HG02840 (cell line): ENCODE data around the gene GRPEL2.

ENCODE experiments used
- ATAC-seq: cut with Tn5 transposase; IDR thresholded peaks from one replicate; pipeline ENCODE4 v1.9.1; 2021; ENCODE audit warnings: mild to moderate bottlenecking, moderate library complexity, moderate number of reproducible peaks; ENCODE audit not compliant: unreplicated experiment, low FRiP score

The GRPEL2 gene

DNA sequence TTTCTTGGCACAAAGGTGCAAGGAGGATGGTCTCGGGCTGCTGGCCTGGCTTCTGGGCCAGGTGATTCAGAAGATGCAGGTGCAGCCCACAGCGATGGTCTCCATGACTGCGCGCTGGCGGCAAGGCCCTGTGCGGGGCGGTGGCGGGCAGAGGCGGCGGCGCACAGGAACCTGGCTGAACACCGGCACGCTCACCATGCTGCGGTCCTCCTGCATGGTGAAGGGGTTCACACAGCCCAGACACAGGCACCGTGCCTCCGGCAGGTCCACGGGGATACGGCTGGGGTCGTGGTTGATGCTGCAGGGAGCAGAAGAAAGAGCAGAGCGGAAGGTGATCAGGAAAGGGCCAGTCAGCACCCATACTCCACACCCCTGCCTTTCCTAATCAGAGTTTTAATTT, 29.0 kb downstream of the GRPEL2 start:
- no peak for ATAC-seq

DNA sequence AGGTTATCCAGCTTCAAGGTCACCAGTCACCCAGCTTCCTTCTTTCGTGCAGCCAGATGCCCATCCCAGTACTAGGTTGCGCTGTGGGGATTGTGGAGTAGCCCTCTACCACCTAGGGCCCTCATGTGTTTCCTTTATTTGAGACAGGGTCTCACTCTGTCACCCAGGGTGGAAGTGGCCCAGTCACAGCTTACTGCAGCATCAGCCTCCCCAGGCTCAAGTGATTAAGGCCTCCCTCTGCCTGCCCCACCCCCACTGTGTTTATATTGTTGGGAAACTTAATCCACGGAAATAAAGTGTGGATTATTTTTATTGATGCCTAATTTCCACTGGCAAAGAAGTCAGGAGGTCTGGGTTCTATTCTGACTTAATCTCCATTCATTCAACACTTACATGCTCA, 29.5 kb downstream of the GRPEL2 start:
- no peak for ATAC-seq

DNA sequence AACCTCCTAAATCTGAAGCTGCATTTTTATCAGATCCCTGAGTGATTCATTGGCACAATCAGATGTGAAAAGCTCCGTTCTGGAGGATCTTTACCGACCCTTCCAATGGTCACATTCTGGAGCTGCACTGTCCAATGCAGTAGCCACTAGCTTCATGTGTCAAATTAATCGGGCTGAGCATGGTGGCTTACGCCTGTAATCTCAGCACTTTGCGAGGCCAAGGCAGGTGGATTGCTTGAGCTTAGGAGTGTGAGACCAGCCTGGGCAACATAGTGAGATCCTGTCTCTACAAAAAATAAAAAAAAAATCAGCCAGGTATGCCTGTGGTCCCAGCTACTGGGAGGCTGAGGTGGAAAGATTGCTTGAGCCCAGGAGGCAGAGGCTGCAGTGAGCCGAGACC, 30.1 kb downstream of the GRPEL2 start:
- ATAC-seq = no peak

DNA sequence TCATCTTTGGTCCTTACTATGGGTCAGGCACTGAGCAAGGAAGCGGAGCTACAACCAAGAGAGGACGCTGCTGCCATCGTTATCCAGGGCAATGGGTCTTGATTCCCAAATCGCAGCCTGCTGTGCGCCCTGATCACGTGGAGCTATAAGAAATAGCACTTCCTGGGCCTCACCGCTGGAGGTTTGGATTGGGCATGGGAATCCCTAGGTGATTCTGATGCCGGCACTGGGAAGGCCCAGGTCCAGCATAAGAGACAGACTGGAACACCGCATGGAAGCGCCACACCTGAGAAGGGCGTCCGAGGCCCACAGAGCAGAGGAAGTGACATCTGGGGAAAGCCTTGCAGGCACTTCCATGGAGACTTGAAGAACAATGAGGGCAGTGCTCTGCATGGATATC, 30.8 kb downstream of the GRPEL2 start:
- ATAC-seq = no peak

DNA sequence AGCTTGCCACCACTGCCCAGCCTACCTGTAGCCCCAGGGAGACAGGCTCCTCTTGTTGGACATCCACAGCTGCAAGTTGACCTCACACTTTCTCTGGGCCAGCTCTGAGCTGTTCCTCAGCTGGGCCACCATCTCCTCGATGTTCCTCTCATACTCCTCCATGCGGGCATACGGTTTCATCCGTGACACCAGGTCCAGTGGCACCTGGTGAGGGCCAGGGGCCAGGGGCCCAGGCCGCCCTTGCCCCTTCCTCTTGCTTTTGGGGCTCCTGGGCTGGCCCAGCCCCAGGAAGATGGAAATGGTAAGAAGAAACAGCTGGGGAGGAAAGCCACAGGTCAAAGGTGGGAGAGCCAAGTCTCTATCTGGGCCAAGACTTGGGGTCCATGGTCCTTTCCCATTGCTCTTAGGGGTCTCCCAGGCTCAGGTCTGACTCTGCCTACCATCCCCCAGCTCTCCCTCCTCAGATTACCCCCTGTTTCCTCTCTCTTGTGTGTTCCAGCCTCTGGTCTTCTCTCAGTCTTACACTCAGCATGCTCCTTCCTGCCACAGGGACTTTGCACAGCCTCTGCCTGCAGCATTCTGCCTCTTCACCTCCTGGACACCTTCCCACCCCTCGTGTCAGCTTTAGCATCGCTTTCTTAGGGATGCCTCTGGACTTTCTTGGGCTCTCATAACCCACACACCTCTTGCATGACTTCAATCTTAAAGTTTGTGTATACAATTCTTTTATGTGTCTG, 31.6 kb downstream of the GRPEL2 start:
- ATAC-seq = no peak

DNA sequence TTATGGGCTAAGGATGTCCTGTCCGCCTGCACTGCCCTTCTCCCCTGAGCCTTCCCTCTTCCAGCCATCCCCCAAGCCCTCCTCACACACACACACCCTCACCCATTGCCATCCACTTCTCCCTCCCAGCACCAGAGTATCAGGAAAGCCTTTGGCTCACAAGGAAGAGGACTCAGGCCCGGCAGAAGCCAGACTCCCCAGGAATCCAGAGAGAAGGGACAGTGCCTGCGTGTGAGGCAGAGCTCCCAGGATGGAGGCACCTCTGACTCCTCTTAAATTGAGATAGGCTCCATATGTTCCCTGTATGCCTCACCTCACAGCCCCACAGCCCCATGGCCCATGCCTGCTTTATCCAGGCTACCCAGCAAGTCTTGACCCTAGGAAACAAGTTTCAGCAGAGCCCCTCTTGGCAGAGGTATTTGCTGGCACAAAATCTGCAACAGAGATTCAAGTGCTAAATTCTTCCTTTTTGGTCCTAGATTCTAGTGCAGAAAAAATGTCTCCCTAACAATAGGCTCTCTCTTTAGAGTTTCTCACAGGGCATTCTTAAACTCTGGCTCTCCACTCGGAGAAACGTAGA, 33.0 kb downstream of the GRPEL2 start:
- no peak for ATAC-seq

DNA sequence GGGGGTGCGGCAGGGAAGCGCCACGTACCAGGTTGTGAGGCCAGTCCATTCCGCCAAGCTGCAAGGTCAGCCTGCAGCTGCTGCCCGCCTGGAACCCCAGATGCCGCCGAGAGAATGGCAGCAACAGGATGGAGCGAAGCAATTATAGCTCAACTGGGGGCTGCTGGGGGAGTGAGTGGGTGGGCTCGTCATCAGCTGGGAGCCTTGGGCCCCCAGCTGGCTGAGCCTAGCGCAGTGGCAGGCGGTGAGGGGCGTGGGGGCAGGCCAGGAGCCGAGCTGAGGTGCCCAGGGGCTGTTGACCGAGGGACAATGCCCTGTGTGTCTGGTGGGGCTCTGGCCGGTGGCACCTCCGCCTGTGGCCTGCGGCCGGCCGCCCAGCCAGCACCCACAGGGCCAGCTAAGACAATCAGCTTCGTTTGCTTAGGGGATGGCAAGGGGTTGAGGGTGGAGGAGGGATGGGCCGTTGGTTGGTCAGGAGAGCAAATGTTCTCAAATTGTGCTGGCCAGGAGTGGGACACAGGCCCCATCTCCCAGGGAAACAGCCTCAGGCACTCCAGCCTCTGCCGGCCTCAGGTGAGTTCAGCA, 34.0 kb downstream of the GRPEL2 start, which contains the start of gene IL17B:
Gene IL17B (minus strand): TSS at position 116 of the 585 bp plus-strand sequence. CDS start 67 bp downstream, at position 49.
- no peak for ATAC-seq

DNA sequence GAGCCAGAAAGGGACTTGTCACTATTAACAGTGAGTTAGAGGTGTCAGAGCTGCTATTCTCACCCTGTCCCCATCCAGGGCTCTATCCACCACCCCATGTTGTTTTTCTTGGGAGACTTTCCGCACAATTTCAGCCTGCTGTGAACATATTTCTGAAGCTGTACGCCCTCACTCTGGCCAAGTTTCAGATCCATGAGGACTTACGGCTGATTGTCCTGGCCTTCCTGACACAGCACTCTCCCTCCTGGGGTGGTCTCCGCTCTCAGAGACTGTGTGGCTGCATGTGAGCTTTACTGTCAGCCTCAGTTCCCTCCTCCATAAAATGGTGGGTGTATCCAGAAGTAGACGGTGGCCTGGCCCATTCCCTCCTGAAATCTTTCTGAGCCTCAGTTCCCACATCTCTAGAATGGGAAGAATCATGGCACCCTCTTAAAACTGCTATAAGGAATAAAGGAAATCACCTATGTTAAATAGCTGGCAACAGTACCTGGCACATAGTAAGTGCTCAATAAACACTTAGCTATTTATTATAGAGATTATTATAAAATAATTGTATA, 34.6 kb downstream of the GRPEL2 start:
- no peak for ATAC-seq

DNA sequence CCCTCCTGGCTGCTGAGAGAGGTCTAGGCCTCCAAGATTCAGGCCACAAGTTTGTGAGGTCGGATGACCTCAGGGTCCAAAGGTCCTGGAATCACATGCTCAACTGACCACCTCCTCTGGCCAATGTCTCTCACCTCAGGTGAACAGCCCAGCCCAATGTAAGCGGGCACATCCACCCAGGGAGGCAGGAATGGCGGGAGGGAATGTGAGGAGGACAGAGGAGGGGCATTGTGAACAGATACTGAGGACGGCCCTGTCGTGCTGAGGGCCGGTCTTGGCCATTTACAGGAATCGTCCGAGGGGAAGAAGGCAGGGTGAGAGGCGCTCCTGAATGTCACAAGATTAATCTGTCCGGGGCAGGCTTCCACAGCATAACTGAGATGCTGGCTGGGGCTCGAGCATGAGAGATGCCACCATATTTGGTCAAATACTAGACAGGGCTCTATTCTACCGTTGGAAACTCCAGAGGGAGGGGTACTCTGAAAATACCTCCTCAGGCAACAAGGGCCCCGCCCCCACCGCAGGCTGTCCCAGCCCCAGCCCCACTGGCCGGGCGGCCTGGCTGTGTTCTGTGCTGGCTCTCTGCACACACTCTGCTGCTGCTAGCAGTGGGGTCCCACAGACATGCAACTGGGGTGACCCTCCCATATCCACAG, 35.3 kb downstream of the GRPEL2 start:
- ATAC-seq = no peak

DNA sequence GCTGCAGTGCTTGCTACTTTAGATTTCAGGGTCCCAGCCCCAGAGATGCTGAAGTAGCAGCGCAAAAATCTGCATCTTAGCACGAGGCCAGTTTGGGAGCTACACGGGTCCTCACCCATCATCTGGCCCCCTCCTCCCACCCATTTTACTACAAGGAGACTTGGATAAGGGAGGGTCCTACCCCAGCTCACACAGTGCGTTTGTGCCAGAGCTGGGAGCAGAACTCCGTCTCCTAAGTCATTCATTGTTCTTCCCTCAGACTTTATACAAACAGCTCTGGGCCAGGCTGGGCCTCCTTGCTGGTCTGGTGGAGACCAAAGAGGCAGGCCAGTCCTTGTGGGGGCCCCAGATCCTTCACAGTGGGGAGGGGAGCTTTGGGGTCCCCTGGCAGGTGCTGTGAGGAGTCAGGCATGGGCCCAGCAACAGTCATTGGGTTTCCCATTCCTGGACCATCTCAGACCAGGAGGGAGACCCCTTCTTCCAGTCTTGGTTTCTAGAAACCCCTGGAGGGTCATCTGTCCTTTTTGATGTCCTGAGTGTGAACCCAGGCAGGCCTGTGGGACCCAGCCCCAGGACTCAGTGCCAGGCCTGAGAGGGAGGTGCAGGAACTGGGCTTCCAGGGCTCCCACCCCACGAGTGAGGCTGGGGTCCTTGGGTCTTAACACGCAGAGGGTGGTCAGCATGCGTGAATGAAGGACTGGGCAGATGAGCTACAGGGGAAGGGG, 36.1 kb downstream of the GRPEL2 start:
- no peak for ATAC-seq

DNA sequence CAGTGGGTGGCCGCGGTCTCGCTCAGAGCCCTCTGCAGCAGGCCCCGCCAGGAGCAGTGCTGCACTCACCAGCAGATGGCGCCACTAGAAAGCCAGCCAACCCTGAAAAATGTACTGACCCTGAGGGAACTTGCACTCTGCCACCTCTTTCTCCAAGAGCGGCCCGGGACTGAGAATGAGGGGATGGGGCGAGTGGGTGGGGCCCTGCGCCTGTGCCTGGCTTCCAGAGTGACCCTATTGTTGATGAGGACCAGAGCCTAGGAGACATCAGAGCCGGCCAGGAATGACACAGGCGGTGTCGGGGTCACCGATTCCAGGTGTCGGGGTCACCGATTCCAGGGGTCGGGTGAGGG, 36.7 kb downstream of the GRPEL2 start:
- ATAC-seq = no peak

DNA sequence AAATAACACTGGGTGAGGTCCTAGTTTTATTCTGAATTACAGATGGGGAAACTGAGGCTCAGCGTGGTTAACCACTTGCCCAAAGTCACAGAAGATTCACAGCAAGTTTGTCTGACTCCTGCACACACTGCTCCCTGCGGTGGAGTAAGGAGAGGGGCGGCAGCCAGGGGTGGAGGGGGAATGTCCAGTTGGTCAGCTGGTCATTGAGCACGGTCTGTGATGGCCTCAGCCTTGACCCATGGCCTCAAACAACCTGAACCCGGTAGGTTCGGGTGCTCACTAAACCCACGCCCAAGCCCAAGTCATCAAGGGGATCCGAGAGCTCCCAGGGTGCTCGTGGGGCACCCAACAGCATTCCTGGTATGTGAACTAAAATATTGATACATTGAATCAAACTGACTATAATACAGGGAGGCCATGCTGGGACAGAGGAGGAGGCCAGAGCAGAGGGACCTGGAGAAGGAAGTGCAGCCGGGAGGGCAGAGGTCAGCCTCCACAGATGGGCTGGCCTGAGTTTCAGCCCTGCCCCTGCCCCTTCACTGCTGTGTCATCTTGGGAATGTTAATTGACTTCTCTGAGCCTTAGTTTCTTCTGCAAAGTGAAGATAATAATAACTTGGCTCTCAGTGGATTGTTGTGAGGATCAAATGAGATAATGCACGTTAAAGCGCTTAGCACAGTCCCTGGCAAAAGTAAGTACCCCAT, 37.4 kb downstream of the GRPEL2 start:
- no peak for ATAC-seq

DNA sequence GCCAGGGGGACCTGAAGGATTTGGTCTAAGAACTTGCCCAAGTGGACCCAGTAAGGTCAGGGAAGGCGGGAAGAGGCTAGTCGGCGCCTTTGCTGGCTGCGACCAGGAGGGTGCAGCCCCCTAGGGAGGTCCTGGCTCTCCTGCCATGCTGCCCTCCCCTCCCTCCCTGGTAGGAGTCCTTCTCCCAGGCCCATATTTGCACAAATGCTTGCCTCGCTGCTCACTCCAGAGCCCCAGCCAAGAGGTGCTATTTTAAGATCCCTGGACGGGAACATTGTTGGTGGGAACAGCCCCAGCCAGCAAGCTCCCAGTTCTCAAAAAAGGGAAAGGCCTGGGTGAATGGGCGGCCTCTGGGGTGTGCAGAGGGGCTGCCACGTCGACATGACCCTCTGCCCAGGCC, 38.1 kb downstream of the GRPEL2 start:
- ATAC-seq = no peak

DNA sequence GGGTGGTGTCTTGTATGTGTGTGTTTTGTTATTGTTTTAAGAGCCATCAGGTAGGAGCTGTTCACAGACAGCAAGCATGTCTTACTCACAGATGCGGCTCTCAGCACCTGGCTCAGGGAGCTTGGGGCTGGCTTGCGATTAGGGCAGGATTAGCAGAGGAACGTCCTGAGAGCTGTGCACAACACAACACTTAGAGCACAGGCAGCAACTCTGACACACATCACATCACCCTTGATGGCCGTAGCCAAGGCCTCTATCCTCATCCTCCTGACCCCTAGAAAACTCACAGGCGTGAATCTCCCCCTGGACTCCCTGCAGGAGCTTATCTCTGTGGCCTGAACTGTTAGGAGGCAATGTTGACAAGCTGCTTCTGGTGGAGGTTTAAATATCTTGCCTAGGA, 40.9 kb downstream of the GRPEL2 start:
- ATAC-seq = no peak

DNA sequence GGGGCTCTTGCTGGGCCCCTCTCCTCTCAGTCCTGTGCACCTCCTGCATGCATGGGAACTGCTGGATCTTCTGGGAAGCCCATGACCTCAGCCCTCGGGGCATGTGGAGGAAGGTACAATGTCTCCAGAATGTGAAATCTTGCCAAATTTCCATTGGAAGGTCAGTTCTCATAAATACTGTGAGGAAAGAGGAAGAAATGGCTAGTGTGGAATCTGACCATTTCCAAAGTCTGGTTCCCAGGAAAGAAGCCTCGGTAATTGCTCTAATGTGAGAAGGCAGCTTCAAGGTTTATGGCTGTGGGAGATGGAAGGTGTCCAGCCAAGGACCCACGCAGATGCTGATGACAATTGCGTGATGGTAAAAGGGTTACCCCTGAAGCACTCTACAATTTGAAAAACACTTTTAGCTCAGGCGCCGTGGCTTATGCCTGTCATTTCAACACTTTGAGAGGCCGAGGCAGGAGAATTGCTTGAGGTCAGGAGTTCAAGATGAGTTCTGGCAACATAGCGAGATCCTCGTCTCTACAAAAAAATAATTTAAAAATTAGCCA, 41.9 kb downstream of the GRPEL2 start:
- no peak for ATAC-seq

DNA sequence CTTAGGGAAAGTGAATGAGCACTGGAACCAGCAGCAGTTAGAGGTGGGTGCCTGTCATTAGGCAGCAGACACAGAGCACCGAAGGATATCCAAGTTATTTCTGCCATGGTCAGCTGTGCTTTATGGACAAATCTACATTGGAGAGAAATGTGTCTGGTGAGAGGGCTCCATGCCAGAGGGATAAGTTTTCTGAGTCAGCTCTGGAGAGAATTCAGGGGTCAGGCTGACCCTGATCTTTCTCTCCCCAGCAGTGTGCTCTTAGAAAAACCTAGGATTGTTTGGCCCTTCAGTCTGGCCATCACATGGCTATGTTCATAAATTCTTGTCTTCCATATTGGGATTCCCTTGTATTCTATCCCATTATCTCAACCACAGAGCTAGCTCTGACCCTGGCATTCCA, 42.7 kb downstream of the GRPEL2 start:
- ATAC-seq = no peak

DNA sequence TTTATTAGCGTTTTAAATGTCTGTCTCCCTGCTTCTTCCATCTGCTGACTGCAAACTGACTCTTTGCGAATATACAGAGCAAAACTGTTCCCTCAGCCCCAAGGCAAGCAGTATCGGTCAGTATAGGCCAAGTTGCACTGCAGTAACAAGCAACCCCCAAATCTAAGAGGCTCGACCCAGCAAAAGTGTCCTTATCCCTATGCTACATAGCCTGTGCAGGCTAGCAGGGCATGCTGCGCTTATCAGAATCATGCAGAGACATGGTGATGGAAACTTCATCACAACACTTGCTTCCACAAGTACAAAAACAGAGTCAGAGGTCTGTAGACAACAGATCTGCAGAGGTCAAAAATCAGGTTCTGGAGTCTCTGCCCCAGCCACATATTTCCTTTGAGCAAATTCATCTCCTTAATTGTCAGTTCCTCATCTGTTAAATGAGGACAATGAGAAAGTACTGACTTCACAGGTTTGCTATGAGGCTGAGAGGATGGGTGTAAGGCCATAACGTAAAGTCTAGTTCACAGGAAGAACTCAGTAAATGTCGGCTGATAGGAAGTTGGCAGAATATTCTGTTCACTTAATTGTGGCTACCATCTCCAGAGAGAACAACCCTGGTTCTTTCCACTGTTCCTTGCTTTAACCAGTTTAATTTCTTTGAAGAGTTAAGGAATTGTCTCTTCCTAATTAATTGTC, 43.3 kb downstream of the GRPEL2 start:
- no peak for ATAC-seq

DNA sequence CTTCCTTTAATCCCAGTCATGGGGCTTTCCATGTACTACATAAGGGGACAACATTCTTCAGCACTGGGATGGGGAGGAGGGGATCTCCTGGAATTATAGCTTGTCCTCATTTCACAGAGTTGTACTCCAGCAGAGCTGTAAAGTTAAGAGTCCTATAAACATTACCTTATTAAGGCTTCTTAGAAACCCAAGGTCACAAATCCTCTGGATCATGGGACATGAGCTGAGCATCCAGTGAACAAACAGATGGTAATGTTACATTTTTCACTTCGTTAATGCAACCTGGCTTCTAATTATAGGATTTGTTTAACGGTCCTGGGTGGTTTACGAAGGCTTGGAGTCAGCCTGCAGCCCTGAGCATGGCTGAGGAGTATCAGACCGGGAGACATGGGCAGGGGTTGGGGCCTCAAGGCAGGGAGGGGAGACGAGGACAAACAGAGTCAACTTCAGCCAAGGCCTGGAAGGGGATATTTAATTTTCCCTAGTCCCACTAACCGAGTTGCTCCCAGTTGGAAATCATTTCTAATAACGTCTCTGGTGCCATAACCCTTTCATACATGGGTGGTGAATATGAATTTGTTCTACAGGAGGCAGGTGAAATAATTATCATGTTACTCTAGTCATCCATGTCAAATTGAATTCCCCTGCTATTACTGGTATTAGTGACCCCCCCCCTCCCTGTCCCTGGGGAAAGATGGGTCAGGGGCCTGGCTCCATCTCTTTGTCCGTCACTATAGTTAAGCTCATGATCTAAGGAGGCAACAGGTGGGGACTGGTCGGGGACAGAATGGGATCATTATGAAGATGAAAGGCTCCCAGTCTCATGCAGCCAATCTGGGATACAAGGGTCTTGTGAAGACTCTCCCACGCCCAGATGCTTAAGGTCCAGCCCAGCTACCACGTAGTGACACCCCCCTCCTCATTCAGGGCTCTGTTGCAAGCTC, 44.5 kb downstream of the GRPEL2 start:
- no peak for ATAC-seq
